Activated CD8-positive, alpha-beta T cell treated with anti-CD3 and anti-CD28 coated beads, Interleukin-2, amount 10 ng/mL, durations not matched to agents 7 days and 5 days (primary cell): ENCODE data around the gene PDE9A. TPM values are rescaled to one million over a fixed set of nuclear protein-coding genes. Genes with fewer than 3 reads are reported as not detected.
"Not testable (repeated sequence)": the region's sequence is repeated elsewhere in the genome, so short reads cannot be mapped to it uniquely, and the experiment has no call there.

Experiments used
- ATAC-seq: fragments of 150-1000 bp; cut with Tn5 transposase; one replicate; pipeline ENCODE4 v1.10.0; 2021; ENCODE audit warnings: moderate library complexity
- CTCF ChIA-PET: fragments of 350-600 bp; sonication (Branson Sonifier 250); formaldehyde crosslinking; loops from one replicate; lab custom pipeline; 2021; ENCODE audit warnings: antibody characterized with exemption; lab: Charles Lee
- POLR2A ChIA-PET: fragments of 350-600 bp; sonication (Branson Sonifier 250); formaldehyde crosslinking; loops from one replicate; lab custom pipeline; 2021; ENCODE audit warnings: antibody characterized with exemption; lab: Charles Lee
- DNase-seq: peaks from one replicate; pipeline ENCODE4 v3.0.0-alpha.2; 2020
- H3K27ac Mint-ChIP-seq: one replicate; pipeline ENCODE4 v1.8.0; 2021; ENCODE audit warnings: mild to moderate bottlenecking, mixed read lengths
- H3K27me3 Mint-ChIP-seq: one replicate; pipeline ENCODE4 v1.8.0; 2021; ENCODE audit warnings: low read depth, mixed read lengths
- H3K36me3 Mint-ChIP-seq: one replicate; pipeline ENCODE4 v1.8.0; 2021; ENCODE audit warnings: low read depth, mixed read lengths
- H3K4me1 Mint-ChIP-seq: one replicate; pipeline ENCODE4 v1.8.0; 2021; ENCODE audit warnings: low read depth, mixed read lengths
- H3K4me3 Mint-ChIP-seq: one replicate; pipeline ENCODE4 v1.8.0; 2021; ENCODE audit warnings: mild to moderate bottlenecking, mixed read lengths
- H3K9me3 Mint-ChIP-seq: one replicate; pipeline ENCODE4 v1.8.0; 2022; ENCODE audit warnings: mixed read lengths; ENCODE audit not compliant: insufficient read depth
- total RNA-seq, 2 experiments: library from RNA; stranded (reverse); gene quantifications; one replicate each; pipeline ENCODE4 v1.2.3, GENCODE V29; 2021

The PDE9A gene
- total RNA-seq, 2 experiments from 2014 or later = 8.3 to 10.8 TPM

- DNase-seq (no peak), ATAC-seq (no peak)
- no peaks in the 10 kb centered on the region for H3K9me3 Mint-ChIP-seq
- ChIA-PET CTCF (no interaction called here), POLR2A (interaction anchor here (0.7 kb wide), 1 partner anchor 111 kb away, joined by 3 read pairs; no protein-coding TSS in a partner anchor)
- H3K27ac Mint-ChIP-seq = no peak overlapping the region
- H3K27me3 Mint-ChIP-seq = no peaks in the 10 kb centered on the region
- no peaks in the 10 kb centered on the region for H3K36me3 Mint-ChIP-seq
- peaks cover 2% of the 10 kb centered on the region for H3K4me1 Mint-ChIP-seq
- H3K4me3 Mint-ChIP-seq = no peak overlapping the region
Observed at GRCh38 chr21:42703965-42704364, 50.5 kb downstream of the PDE9A start.

GRCh38 chr21:42704861-42705260, 51.4 kb downstream of the PDE9A start:
- Mint-ChIP-seq H3K9me3 (no peaks in the 10 kb centered on the region), H3K4me1 (peaks cover 2% of the 10 kb centered on the region), H3K27me3 (no peaks in the 10 kb centered on the region), H3K36me3 (no peaks in the 10 kb centered on the region), H3K27ac (no peak overlapping the region), H3K4me3 (no peak overlapping the region)
- no peak for ATAC-seq
- no peak for DNase-seq
- POLR2A ChIA-PET = no interaction called here
- CTCF ChIA-PET = no interaction called here

GRCh38 chr21:42705346-42705745, 51.9 kb downstream of the PDE9A start:
- Mint-ChIP-seq H3K27me3 (no peaks in the 10 kb centered on the region), H3K4me3 (no peak overlapping the region), H3K36me3 (no peaks in the 10 kb centered on the region), H3K27ac (no peak overlapping the region), H3K4me1 (peaks cover 2% of the 10 kb centered on the region), H3K9me3 (no peaks in the 10 kb centered on the region)
- ATAC-seq = no peak
- CTCF ChIA-PET = no interaction called here
- DNase-seq = no peak
- POLR2A ChIA-PET = interaction anchor here (0.6 to 0.7 kb wide), 2 partner anchors 13 to 14 kb away, joined by 3 read pairs; no protein-coding TSS in a partner anchor

GRCh38 chr21:42705746-42706374, 52.4 kb downstream of the PDE9A start:
- H3K27ac Mint-ChIP-seq = no peak overlapping the region
- no peaks in the 10 kb centered on the region for H3K36me3 Mint-ChIP-seq
- H3K4me3 Mint-ChIP-seq = no peak overlapping the region
- ChIA-PET CTCF (no interaction called here), POLR2A (interaction anchor here (0.6 to 0.7 kb wide), 2 partner anchors 12 to 13 kb away, joined by 3 read pairs; no protein-coding TSS in a partner anchor)
- no peaks in the 10 kb centered on the region for H3K9me3 Mint-ChIP-seq
- H3K27me3 Mint-ChIP-seq = no peaks in the 10 kb centered on the region
- peaks cover 2% of the 10 kb centered on the region for H3K4me1 Mint-ChIP-seq
- DNase-seq = no peak
- no peak for ATAC-seq

GRCh38 chr21:42706765-42707164, 53.3 kb downstream of the PDE9A start:
- Mint-ChIP-seq H3K4me1 (peaks cover 2% of the 10 kb centered on the region), H3K36me3 (no peaks in the 10 kb centered on the region), H3K27me3 (no peaks in the 10 kb centered on the region), H3K27ac (no peak overlapping the region), H3K9me3 (no peaks in the 10 kb centered on the region), H3K4me3 (no peak overlapping the region)
- DNase-seq (no peak), ATAC-seq (no peak)
- CTCF ChIA-PET = no interaction called here
- POLR2A ChIA-PET = interaction anchor here (0.7 kb wide), 1 partner anchor 305 kb away, joined by 3 read pairs; no protein-coding TSS in a partner anchor

GRCh38 chr21:42707207-42707830, 53.9 kb downstream of the PDE9A start:
- Mint-ChIP-seq H3K27me3 (no peaks in the 10 kb centered on the region), H3K4me1 (peaks cover 2% of the 10 kb centered on the region), H3K9me3 (no peaks in the 10 kb centered on the region), H3K36me3 (no peaks in the 10 kb centered on the region), H3K27ac (no peak overlapping the region), H3K4me3 (no peak overlapping the region)
- ChIA-PET CTCF (no interaction called here), POLR2A (interaction anchor here (0.7 kb wide), 1 partner anchor 304 kb away, joined by 3 read pairs; no protein-coding TSS in a partner anchor)
- ATAC-seq (no peak), DNase-seq (no peak)

GRCh38 chr21:42708107-42708506, 54.7 kb downstream of the PDE9A start:
- peaks cover 2% of the 10 kb centered on the region for H3K27me3 Mint-ChIP-seq
- POLR2A ChIA-PET = no interaction called here
- H3K27ac Mint-ChIP-seq = no peak overlapping the region
- ATAC-seq (no peak), DNase-seq (no peak)
- H3K4me1 Mint-ChIP-seq = peaks cover 2% of the 10 kb centered on the region
- no peaks in the 10 kb centered on the region for H3K36me3 Mint-ChIP-seq
- H3K9me3 Mint-ChIP-seq = no peaks in the 10 kb centered on the region
- CTCF ChIA-PET = no interaction called here
- no peak overlapping the region for H3K4me3 Mint-ChIP-seq

GRCh38 chr21:42708916-42709315, 55.5 kb downstream of the PDE9A start:
- H3K4me3 Mint-ChIP-seq, H3K27ac Mint-ChIP-seq, H3K4me1 Mint-ChIP-seq, H3K27me3 Mint-ChIP-seq, ATAC-seq, POLR2A ChIA-PET, CTCF ChIA-PET, DNase-seq, H3K9me3 Mint-ChIP-seq, H3K36me3 Mint-ChIP-seq: not testable (repeated sequence)

- Mint-ChIP-seq H3K27me3 (peaks cover 2% of the 10 kb centered on the region), H3K9me3 (no peaks in the 10 kb centered on the region), H3K36me3 (no peaks in the 10 kb centered on the region), H3K27ac (no peak overlapping the region), H3K4me1 (no peaks in the 10 kb centered on the region), H3K4me3 (no peak overlapping the region)
- CTCF ChIA-PET = no interaction called here
- POLR2A ChIA-PET = interaction anchor here (0.6 kb wide), 2 partner anchors 27 to 127 kb away, joined by 3 to 4 read pairs; no protein-coding TSS in a partner anchor
- DNase-seq (no peak), ATAC-seq (no peak)
Observed at GRCh38 chr21:42711667-42712066, 58.2 kb downstream of the PDE9A start.

GRCh38 chr21:42715427-42715826, 62.0 kb downstream of the PDE9A start:
- H3K27ac Mint-ChIP-seq, ATAC-seq, H3K27me3 Mint-ChIP-seq, H3K4me3 Mint-ChIP-seq, H3K9me3 Mint-ChIP-seq, H3K36me3 Mint-ChIP-seq, CTCF ChIA-PET, DNase-seq, H3K4me1 Mint-ChIP-seq, POLR2A ChIA-PET: not testable (repeated sequence)

- H3K4me3 Mint-ChIP-seq = no peak overlapping the region
- no peak overlapping the region for H3K27ac Mint-ChIP-seq
- H3K36me3 Mint-ChIP-seq = no peaks in the 10 kb centered on the region
- ChIA-PET POLR2A (no interaction called here), CTCF (no interaction called here)
- H3K4me1 Mint-ChIP-seq = no peaks in the 10 kb centered on the region
- H3K27me3 Mint-ChIP-seq = peaks cover 2% of the 10 kb centered on the region
- no peak for ATAC-seq
- no peaks in the 10 kb centered on the region for H3K9me3 Mint-ChIP-seq
- no peak for DNase-seq
Observed at GRCh38 chr21:42716074-42716473, 62.7 kb downstream of the PDE9A start.

- POLR2A ChIA-PET = not testable (repeated sequence)
Observed at GRCh38 chr21:42720484-42720883, 67.1 kb downstream of the PDE9A start.

More at GRCh38 chr21:42720484-42720883, 67.1 kb downstream of the PDE9A start:
- H3K36me3 Mint-ChIP-seq, H3K4me3 Mint-ChIP-seq, H3K9me3 Mint-ChIP-seq, CTCF ChIA-PET, ATAC-seq, H3K27ac Mint-ChIP-seq, DNase-seq, H3K27me3 Mint-ChIP-seq: not testable (repeated sequence)
- H3K4me1 Mint-ChIP-seq = peaks cover 20% of the 10 kb centered on the region
